GM23338 (cell line): ENCODE results near the gene ZNF488. TPM values are rescaled to one million over a fixed set of nuclear protein-coding genes. Genes with fewer than 3 reads are reported as not detected.
"Not testable (repeated sequence)": the region's sequence is repeated elsewhere in the genome, so short reads cannot be mapped to it uniquely, and the experiment has no call there.

ENCODE experiments used
- ATAC-seq: fragments of 200-7000 bp; cut with Tn5 transposase; 3 replicates; pipeline ENCODE4 v1.9.1; 2020
- DNase-seq: peaks from one replicate; pipeline ENCODE4 v3.0.0-alpha.2; 2015; ENCODE audit warnings: low spot score
- H2AFZ ChIP-seq: fragments of 200-600 bp; sonication (generic); 2 replicates; pipeline ENCODE4 v1.8.0; 2016; ENCODE audit warnings: antibody characterized with exemption, mild to moderate bottlenecking, moderate library complexity
- H3F3A ChIP-seq: fragments of 200-600 bp; sonication (generic); replicated peaks from 2 replicates; pipeline ENCODE4 v1.8.0; 2017; ENCODE audit warnings: antibody characterized with exemption, mixed run types, low read depth
- H3K27ac ChIP-seq: fragments of 200-600 bp; sonication (generic); 2 replicates; pipeline ENCODE4 v1.6.1; 2016; ENCODE audit warnings: low read depth
- H3K27me3 ChIP-seq: fragments of 200-600 bp; sonication (generic); 2 replicates; pipeline ENCODE4 v1.8.0; 2016; ENCODE audit warnings: mild to moderate bottlenecking, mixed run types, moderate library complexity; ENCODE audit not compliant: insufficient read depth
- H3K36me3 ChIP-seq: fragments of 200-600 bp; sonication (generic); 2 replicates; pipeline ENCODE4 v1.8.0; 2016; ENCODE audit warnings: mild to moderate bottlenecking; ENCODE audit not compliant: insufficient read depth
- H3K4me1 ChIP-seq: fragments of 200-600 bp; sonication (generic); 2 replicates; pipeline ENCODE4 v1.8.0; 2016; ENCODE audit warnings: mild to moderate bottlenecking, moderate library complexity; ENCODE audit not compliant: insufficient read depth
- H3K4me2 ChIP-seq: fragments of 200-600 bp; sonication (generic); 2 replicates; pipeline ENCODE4 v1.7.1; 2017; ENCODE audit warnings: mixed run types
- H3K4me3 ChIP-seq: fragments of 200-600 bp; sonication (generic); 2 replicates; pipeline ENCODE4 v1.6.1; 2016; ENCODE audit warnings: mixed run types
- H3K79me2 ChIP-seq: fragments of 200-600 bp; sonication (generic); replicated peaks from 2 replicates; pipeline ENCODE4 v1.8.0; 2017; ENCODE audit warnings: mild to moderate bottlenecking; ENCODE audit not compliant: insufficient read depth
- H3K9me2 ChIP-seq: fragments of 200-600 bp; sonication (generic); 2 replicates; pipeline ENCODE4 v1.8.0; 2017; ENCODE audit not compliant: insufficient read depth
- H4K20me1 ChIP-seq: fragments of 200-600 bp; sonication (generic); replicated peaks from 2 replicates; pipeline ENCODE4 v1.8.0; 2017; ENCODE audit warnings: mild to moderate bottlenecking; ENCODE audit not compliant: insufficient read depth
- H3K27ac Mint-ChIP-seq: 2 replicates; pipeline ENCODE4 v1.8.0; 2020; ENCODE audit warnings: inconsistent platforms, mild to moderate bottlenecking, moderate library complexity, mixed read lengths
- H3K27me3 Mint-ChIP-seq: 3 replicates; pipeline ENCODE4 v1.8.0; 2022; ENCODE audit warnings: low read depth, mild to moderate bottlenecking, moderate library complexity, mixed read lengths, inconsistent platforms; ENCODE audit not compliant: insufficient read depth, poor library complexity
- H3K36me3 Mint-ChIP-seq: 3 replicates; pipeline ENCODE4 v1.8.0; 2021; ENCODE audit warnings: low read depth, mild to moderate bottlenecking, inconsistent platforms, moderate library complexity, mixed read lengths
- H3K4me1 Mint-ChIP-seq: 3 replicates; pipeline ENCODE4 v1.8.0; 2020; ENCODE audit warnings: mild to moderate bottlenecking, inconsistent platforms, mixed read lengths
- H3K4me3 Mint-ChIP-seq: 3 replicates; pipeline ENCODE4 v1.8.0; 2021; ENCODE audit warnings: moderate library complexity, mild to moderate bottlenecking, inconsistent platforms, mixed read lengths
- H3K9me3 Mint-ChIP-seq: 3 replicates; pipeline ENCODE4 v1.8.0; 2020; ENCODE audit warnings: moderate library complexity, mild to moderate bottlenecking, inconsistent platforms, mixed read lengths
- CREB1 ChIP-seq: fragments of 250-450 bp; sonication (Bioruptor Pico); IDR thresholded peaks from 2 replicates; pipeline ENCODE4 v1.5.0; 2020; ENCODE audit warnings: low read depth, mild to moderate bottlenecking, moderate library complexity
- EZH2 ChIP-seq: fragments of 200-600 bp; sonication (generic); IDR thresholded peaks from one replicate; pipeline ENCODE4 v1.8.0; 2017; ENCODE audit warnings: antibody characterized with exemption, mild to moderate bottlenecking, low read depth; ENCODE audit not compliant: unreplicated experiment
- NANOG ChIP-seq: IDR thresholded peaks from 2 replicates; pipeline ENCODE4 v1.6.1; 2016; ENCODE audit warnings: antibody characterized with exemption, borderline replicate concordance
- POLR2AphosphoS5 ChIP-seq: IDR thresholded peaks from 2 replicates; pipeline ENCODE4 v1.6.1; 2016; ENCODE audit warnings: antibody characterized with exemption, low read depth
- STAT1 ChIP-seq: IDR thresholded peaks from one replicate; pipeline ENCODE4 v1.6.1; 2016; ENCODE audit warnings: antibody characterized with exemption; ENCODE audit not compliant: unreplicated experiment
- ZNF331 ChIP-seq: fragments of 250-450 bp; sonication (Bioruptor Pico); IDR thresholded peaks from 2 replicates; pipeline ENCODE4 v1.5.0; 2020; ENCODE audit warnings: low read depth, mild to moderate bottlenecking, moderate library complexity
- polyA plus RNA-seq: library from polyadenylated mRNA; unstranded; fragments of >200 nt; fragmentation: Nextera tagmentation; extraction: Ambion mirVana; gene quantifications from 2 replicates; pipeline ENCODE4 v1.2.1, GENCODE V29; 2016
- total RNA-seq: library from RNA; depleted of rRNA; stranded (reverse); fragments of >200 nt; shearing (Covaris generic); gene quantifications from 2 replicates; pipeline ENCODE4 v1.2.3, GENCODE V29; 2014
- TF ChIP-seq, protein P1 (sequence below): fragments of 250-450 bp; sonication (Bioruptor Pico); IDR thresholded peaks from 2 replicates; pipeline ENCODE4 v1.5.0; 2020; ENCODE audit warnings: mild to moderate bottlenecking, moderate library complexity

ZNF488 gene
- total and polyA plus RNA-seq, 2 experiments from 2014 or later: 2.5 to 5.2 TPM

DNA sequence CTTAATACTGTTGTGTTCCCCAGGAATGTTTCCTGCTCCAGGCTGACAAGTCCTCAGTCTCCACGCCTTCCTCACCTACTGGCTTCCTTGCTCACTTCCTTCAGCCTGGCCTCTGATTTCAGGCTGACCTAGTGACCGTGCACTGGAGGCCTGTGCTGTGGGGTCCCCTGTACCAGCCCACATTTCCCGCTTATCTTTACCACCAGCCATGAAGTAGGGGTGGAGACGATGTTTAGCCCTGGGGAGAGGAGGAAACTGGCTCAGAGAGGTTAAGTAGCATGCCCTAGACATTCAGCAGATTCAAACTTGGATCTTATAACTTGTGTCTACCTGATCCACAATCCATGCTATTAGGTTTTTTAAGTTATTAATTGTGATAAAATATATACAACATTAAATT, 4.8 kb upstream of the ZNF488 start (continued):
- TF ChIP-seq, protein P1, sequence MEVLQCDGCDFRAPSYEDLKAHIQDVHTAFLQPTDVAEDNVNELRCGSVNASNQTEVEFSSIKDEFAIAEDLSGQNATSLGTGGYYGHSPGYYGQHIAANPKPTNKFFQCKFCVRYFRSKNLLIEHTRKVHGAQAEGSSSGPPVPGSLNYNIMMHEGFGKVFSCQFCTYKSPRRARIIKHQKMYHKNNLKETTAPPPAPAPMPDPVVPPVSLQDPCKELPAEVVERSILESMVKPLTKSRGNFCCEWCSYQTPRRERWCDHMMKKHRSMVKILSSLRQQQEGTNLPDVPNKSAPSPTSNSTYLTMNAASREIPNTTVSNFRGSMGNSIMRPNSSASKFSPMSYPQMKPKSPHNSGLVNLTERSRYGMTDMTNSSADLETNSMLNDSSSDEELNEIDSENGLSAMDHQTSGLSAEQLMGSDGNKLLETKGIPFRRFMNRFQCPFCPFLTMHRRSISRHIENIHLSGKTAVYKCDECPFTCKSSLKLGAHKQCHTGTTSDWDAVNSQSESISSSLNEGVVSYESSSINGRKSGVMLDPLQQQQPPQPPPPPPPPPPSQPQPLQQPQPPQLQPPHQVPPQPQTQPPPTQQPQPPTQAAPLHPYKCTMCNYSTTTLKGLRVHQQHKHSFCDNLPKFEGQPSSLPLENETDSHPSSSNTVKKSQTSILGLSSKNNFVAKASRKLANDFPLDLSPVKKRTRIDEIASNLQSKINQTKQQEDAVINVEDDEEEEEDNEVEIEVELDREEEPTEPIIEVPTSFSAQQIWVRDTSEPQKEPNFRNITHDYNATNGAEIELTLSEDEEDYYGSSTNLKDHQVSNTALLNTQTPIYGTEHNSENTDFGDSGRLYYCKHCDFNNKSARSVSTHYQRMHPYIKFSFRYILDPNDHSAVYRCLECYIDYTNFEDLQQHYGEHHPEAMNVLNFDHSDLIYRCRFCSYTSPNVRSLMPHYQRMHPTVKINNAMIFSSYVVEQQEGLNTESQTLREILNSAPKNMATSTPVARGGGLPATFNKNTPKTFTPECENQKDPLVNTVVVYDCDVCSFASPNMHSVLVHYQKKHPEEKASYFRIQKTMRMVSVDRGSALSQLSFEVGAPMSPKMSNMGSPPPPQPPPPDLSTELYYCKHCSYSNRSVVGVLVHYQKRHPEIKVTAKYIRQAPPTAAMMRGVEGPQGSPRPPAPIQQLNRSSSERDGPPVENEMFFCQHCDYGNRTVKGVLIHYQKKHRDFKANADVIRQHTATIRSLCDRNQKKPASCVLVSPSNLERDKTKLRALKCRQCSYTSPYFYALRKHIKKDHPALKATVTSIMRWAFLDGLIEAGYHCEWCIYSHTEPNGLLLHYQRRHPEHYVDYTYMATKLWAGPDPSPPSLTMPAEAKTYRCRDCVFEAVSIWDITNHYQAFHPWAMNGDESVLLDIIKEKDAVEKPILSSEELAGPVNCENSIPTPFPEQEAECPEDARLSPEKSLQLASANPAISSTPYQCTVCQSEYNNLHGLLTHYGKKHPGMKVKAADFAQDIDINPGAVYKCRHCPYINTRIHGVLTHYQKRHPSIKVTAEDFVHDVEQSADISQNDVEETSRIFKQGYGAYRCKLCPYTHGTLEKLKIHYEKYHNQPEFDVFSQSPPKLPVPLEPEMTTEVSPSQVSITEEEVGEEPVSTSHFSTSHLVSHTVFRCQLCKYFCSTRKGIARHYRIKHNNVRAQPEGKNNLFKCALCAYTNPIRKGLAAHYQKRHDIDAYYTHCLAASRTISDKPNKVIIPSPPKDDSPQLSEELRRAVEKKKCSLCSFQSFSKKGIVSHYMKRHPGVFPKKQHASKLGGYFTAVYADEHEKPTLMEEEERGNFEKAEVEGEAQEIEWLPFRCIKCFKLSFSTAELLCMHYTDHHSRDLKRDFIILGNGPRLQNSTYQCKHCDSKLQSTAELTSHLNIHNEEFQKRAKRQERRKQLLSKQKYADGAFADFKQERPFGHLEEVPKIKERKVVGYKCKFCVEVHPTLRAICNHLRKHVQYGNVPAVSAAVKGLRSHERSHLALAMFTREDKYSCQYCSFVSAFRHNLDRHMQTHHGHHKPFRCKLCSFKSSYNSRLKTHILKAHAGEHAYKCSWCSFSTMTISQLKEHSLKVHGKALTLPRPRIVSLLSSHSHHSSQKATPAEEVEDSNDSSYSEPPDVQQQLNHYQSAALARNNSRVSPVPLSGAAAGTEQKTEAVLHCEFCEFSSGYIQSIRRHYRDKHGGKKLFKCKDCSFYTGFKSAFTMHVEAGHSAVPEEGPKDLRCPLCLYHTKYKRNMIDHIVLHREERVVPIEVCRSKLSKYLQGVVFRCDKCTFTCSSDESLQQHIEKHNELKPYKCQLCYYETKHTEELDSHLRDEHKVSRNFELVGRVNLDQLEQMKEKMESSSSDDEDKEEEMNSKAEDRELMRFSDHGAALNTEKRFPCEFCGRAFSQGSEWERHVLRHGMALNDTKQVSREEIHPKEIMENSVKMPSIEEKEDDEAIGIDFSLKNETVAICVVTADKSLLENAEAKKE (CRISPR knock-in tag): no peak
- TF ChIP-seq ZNF331 (CRISPR knock-in tag) (no peak), STAT1 (no peak), NANOG (no peak), POLR2AphosphoS5 (no peak), CREB1 (no peak), EZH2 (no peak)

DNA sequence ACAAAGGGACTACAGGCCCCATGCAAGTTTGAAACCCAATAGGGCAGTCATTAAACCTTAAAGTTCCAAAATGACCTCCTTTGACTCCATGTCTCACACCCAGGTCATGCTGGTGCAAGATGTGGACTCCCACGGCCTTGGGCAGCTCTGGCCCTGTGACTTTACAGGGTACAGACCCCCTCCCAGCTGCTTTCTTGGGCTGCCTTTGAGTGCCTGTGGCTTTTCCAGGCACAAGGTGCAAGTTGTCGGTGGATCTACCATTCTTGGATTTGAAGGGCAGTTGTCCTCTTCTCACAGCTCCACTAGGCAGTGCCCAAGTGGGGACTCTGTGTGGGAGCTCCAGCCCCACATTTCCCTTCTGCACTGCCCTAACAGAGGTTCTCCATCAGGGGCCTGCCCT, 2.0 kb upstream of the ZNF488 start:
- not testable (repeated sequence) for H3K36me3 Mint-ChIP-seq, H3K4me3 ChIP-seq, DNase-seq, H3K27ac ChIP-seq, H3F3A ChIP-seq, H2AFZ ChIP-seq, H3K36me3 ChIP-seq, H3K27ac Mint-ChIP-seq, H4K20me1 ChIP-seq, H3K4me3 Mint-ChIP-seq, ATAC-seq, H3K79me2 ChIP-seq, H3K4me2 ChIP-seq, H3K9me2 ChIP-seq
- Histone ChIP-seq H3K4me1 (peaks cover 29% of the 10 kb centered on the region), H3K27me3 (peaks cover 11% of the 10 kb centered on the region; the same call in 1 of the 2 replicates)
- Mint-ChIP-seq H3K9me3 (peaks cover 26% of the 10 kb centered on the region; the same call in 2 of the 3 replicates), H3K27me3 (peaks cover 14% of the 10 kb centered on the region), H3K4me1 (peaks cover 28% of the 10 kb centered on the region)
